ENCODE results near the gene VIPR2. TPM values are rescaled to one million over a fixed set of nuclear protein-coding genes. Genes with fewer than 3 reads are reported as not detected.

The VIPR2 gene
- total and polyA plus RNA-seq, 2 experiments from 2014 or later = 1.3 to 2.7 TPM

GRCh38 chr7:159192725-159193453 is 48.2 kb upstream of the VIPR2 start:
- TF ChIP-seq POLR2AphosphoS5 (IDR thresholded peaks at IDR 0.05; ENCODE audit: low read depth) = no peak
- TF ChIP-seq EZH2 (IDR thresholded peaks at IDR 0.05; ENCODE audit: low read depth, unreplicated experiment) = no peak
- TF ChIP-seq JUNB (IDR thresholded peaks at IDR 0.05; ENCODE audit: unreplicated experiment) = no peak
- no peak for TF ChIP-seq ZNF114 (CRISPR knock-in tag; IDR thresholded peaks at IDR 0.05)
- TF ChIP-seq NANOG (IDR thresholded peaks at IDR 0.05; ENCODE audit: borderline replicate concordance) = no peak
- no peak for TF ChIP-seq CTCF (conservative IDR thresholded peaks at IDR 0.05; ENCODE audit: low read depth in 2 of 2)
- TF ChIP-seq ZNF462 (CRISPR knock-in tag; IDR thresholded peaks at IDR 0.05) = no peak
- TF ChIP-seq ZNF331 (CRISPR knock-in tag; IDR thresholded peaks at IDR 0.05; ENCODE audit: low read depth) = no peak
- TF ChIP-seq REST (IDR thresholded peaks at IDR 0.05; ENCODE audit: unreplicated experiment) = no peak
- no peak for TF ChIP-seq STAT1 (IDR thresholded peaks at IDR 0.05; ENCODE audit: unreplicated experiment)
- no peak for TF ChIP-seq CREB1 (CRISPR knock-in tag; IDR thresholded peaks at IDR 0.05; ENCODE audit: low read depth)
- no peak for TF ChIP-seq EZH2phosphoT487 (IDR thresholded peaks at IDR 0.05; ENCODE audit: unreplicated experiment)
- no peak for TF ChIP-seq ETS1 (IDR thresholded peaks at IDR 0.05)
- H4K20me1 ChIP-seq (replicated peaks; ENCODE audit: insufficient read depth) = no peaks in the 10 kb centered on the region
- H3K36me3 Mint-ChIP-seq (ENCODE audit: low read depth) = peaks cover 30% of the 10 kb centered on the region
- H3K4me2 ChIP-seq = no peak overlapping the region
- no peak for DNase-seq (ENCODE audit: low spot score)
- H3F3A ChIP-seq (replicated peaks; ENCODE audit: low read depth) = no peaks in the 10 kb centered on the region
- no peaks in the 10 kb centered on the region for H3K27me3 Mint-ChIP-seq (ENCODE audit: insufficient read depth, low read depth, poor library complexity)
- no peak overlapping the region for H3K4me3 Mint-ChIP-seq
- no peak for ATAC-seq
- H3K4me3 ChIP-seq = no peak overlapping the region
- H3K9me2 ChIP-seq (ENCODE audit: insufficient read depth) = no peaks in the 10 kb centered on the region
- H3K27ac Mint-ChIP-seq = no peak overlapping the region
- H2AFZ ChIP-seq = no peak overlapping the region
- no peaks in the 10 kb centered on the region for H3K27me3 ChIP-seq (ENCODE audit: insufficient read depth)
- no peak overlapping the region for H3K27ac ChIP-seq (ENCODE audit: low read depth)
- peaks cover 2% of the 10 kb centered on the region; the same call in 1 of the 3 replicates for H3K4me1 Mint-ChIP-seq
- H3K36me3 ChIP-seq (ENCODE audit: insufficient read depth) = 0 out of 2 replicates have a peak, but pooled peaks cover 6% of the 10 kb centered on the region
- peaks cover 91% of the 10 kb centered on the region for H3K9me3 Mint-ChIP-seq
- H3K79me2 ChIP-seq (replicated peaks; ENCODE audit: insufficient read depth) = no peaks in the 10 kb centered on the region
- no peaks in the 10 kb centered on the region for H3K4me1 ChIP-seq (ENCODE audit: insufficient read depth)

Measured in GM23338 (cell line).